ENCODE measurements around the gene NOL3. TPM values are rescaled to one million over a fixed set of nuclear protein-coding genes. Genes with fewer than 3 reads are reported as not detected.
A peak's percentile ranks its signal among the peaks of the same experiment; 100 is the strongest.

NOL3 gene
- total RNA-seq, 1 experiment from 2014 or later, result 8.5 TPM

DNA sequence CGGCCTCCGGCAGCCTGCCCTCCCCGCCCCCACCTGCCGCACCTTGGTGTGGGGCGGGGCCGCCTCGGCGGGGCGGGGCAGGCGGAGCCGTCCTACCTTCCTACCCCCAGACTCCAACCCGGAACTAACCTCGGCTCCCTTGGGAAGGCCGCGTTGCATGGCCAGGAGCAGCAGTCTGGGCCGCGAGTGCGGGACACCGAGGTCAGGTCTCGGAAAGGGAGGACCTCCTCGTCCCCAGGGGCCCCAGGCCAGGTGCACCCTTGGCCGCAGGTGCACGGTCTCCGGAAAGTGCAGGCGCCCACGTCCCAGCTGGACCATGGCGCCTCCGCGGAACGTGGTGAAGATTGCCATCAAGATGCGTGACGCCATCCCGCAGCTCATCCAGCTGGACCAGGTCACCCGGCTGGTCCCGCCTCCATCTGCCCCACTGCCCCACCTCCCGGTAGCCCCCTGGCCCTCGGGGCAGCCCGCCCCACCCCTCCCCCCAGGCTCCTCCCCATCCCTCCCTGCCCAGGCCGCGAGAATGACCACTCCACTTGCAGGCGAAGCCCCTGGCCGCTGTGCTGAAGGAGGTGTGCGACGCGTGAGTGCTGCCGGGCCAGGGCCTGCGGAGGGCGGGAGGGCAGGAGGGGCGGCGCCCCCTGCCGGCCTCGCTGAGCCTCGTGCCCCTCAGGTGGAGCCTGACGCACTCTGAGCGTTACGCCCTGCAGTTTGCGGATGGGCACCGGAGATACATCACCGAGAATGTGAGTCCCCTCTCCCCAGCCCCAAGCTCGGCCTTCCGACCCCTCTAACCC is 28.9 kb downstream of the NOL3 start, which contains the start of gene ELMO3 (continued):
- TF ChIP-seq, protein P1, sequence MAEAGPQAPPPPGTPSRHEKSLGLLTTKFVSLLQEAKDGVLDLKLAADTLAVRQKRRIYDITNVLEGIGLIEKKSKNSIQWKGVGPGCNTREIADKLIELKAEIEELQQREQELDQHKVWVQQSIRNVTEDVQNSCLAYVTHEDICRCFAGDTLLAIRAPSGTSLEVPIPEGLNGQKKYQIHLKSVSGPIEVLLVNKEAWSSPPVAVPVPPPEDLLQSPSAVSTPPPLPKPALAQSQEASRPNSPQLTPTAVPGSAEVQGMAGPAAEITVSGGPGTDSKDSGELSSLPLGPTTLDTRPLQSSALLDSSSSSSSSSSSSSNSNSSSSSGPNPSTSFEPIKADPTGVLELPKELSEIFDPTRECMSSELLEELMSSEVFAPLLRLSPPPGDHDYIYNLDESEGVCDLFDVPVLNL (CRISPR knock-in tag; IDR thresholded peaks at IDR 0.05; ENCODE audit: borderline replicate concordance, low read depth), result no peak
- peak; percentile 81; the same call in 1 of the 2 replicates for TF ChIP-seq FOXP4 (CRISPR knock-in tag; IDR thresholded peaks at IDR 0.05)
- TF ChIP-seq JAZF1 (CRISPR knock-in tag; IDR thresholded peaks at IDR 0.05), result no peak
- 0 out of 2 replicates have a peak, but pooled peaks have one; percentile 18 for TF ChIP-seq ZNF317 (CRISPR knock-in tag; IDR thresholded peaks at IDR 0.05; ENCODE audit: borderline replicate concordance, low read depth)
- TF ChIP-seq, protein P2, sequence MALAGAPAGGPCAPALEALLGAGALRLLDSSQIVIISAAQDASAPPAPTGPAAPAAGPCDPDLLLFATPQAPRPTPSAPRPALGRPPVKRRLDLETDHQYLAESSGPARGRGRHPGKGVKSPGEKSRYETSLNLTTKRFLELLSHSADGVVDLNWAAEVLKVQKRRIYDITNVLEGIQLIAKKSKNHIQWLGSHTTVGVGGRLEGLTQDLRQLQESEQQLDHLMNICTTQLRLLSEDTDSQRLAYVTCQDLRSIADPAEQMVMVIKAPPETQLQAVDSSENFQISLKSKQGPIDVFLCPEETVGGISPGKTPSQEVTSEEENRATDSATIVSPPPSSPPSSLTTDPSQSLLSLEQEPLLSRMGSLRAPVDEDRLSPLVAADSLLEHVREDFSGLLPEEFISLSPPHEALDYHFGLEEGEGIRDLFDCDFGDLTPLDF (CRISPR knock-in tag; IDR thresholded peaks at IDR 0.05), result no peak
- TF ChIP-seq OVOL2 (CRISPR knock-in tag; IDR thresholded peaks at IDR 0.05; ENCODE audit: borderline replicate concordance), result no peak
- TF ChIP-seq RORB (CRISPR knock-in tag; IDR thresholded peaks at IDR 0.05), result no peak
- no peak for TF ChIP-seq MLX (CRISPR knock-in tag; IDR thresholded peaks at IDR 0.05)
- TF ChIP-seq, protein P3, sequence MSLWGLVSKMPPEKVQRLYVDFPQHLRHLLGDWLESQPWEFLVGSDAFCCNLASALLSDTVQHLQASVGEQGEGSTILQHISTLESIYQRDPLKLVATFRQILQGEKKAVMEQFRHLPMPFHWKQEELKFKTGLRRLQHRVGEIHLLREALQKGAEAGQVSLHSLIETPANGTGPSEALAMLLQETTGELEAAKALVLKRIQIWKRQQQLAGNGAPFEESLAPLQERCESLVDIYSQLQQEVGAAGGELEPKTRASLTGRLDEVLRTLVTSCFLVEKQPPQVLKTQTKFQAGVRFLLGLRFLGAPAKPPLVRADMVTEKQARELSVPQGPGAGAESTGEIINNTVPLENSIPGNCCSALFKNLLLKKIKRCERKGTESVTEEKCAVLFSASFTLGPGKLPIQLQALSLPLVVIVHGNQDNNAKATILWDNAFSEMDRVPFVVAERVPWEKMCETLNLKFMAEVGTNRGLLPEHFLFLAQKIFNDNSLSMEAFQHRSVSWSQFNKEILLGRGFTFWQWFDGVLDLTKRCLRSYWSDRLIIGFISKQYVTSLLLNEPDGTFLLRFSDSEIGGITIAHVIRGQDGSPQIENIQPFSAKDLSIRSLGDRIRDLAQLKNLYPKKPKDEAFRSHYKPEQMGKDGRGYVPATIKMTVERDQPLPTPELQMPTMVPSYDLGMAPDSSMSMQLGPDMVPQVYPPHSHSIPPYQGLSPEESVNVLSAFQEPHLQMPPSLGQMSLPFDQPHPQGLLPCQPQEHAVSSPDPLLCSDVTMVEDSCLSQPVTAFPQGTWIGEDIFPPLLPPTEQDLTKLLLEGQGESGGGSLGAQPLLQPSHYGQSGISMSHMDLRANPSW (CRISPR knock-in tag; conservative IDR thresholded peaks at IDR 0.05; ENCODE audit: low read depth), result no peak

DNA sequence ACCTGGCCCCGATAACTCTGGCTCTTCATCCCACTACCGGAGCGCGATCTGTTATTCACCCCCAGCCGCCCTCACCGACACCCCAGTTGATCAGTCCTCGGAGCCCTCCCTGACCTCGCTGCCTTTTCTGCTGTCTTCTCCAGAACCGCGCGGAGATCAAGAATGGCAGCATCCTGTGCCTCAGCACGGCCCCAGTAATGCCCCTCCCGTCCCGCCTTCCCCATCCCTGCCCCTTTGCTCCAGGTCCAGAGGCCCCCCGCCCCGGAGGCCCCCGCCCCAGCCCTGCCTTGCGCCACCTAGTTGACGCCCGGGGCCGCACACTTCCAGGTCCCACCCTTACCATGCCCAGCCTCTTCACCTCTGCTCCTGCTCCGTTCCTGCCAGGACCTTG is 29.5 kb downstream of the NOL3 start:
- CTCF ChIA-PET, result interaction anchor here (0.6 to 3.9 kb wide), 22 partner anchors 10 to 290 kb away, joined by 3 to 65 read pairs (median 14); partner anchors contain the start of genes B3GNT9, CES3, EXOC3L1 and FHOD1
- peaks cover 26% of the 10 kb centered on the region for H3K36me3 Mint-ChIP-seq
- TF ChIP-seq, protein P4, sequence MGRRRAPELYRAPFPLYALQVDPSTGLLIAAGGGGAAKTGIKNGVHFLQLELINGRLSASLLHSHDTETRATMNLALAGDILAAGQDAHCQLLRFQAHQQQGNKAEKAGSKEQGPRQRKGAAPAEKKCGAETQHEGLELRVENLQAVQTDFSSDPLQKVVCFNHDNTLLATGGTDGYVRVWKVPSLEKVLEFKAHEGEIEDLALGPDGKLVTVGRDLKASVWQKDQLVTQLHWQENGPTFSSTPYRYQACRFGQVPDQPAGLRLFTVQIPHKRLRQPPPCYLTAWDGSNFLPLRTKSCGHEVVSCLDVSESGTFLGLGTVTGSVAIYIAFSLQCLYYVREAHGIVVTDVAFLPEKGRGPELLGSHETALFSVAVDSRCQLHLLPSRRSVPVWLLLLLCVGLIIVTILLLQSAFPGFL (CRISPR knock-in tag; IDR thresholded peaks at IDR 0.05; ENCODE audit: borderline replicate concordance), result no peak
- TF ChIP-seq SOX15 (CRISPR knock-in tag; IDR thresholded peaks at IDR 0.05), result no peak
- POLR2A ChIA-PET, result interaction anchor here (0.7 to 1.0 kb wide), 3 partner anchors 27 to 48 kb away, joined by 3 to 5 read pairs (median 4); partner anchors contain the start of genes FHOD1 and TMEM208
- peak; percentile 63 for ATAC-seq
- no peaks in the 10 kb centered on the region for H3K9me3 Mint-ChIP-seq
- H3K4me3 Mint-ChIP-seq, result peak overlapping the region; percentile 83
- DNase-seq (ENCODE audit: low spot score), result peak; percentile 81
- H3K4me1 Mint-ChIP-seq, result peaks cover 9% of the 10 kb centered on the region
- no peaks in the 10 kb centered on the region for H3K27me3 Mint-ChIP-seq (ENCODE audit: low read depth)
- H3K27ac Mint-ChIP-seq, result peak overlapping the region; percentile 84
